Heart left ventricle (tissue), 16 donors: ENCODE data around the gene PLCB1. TPM values are rescaled to one million over a fixed set of nuclear protein-coding genes. Genes with fewer than 3 reads are reported as not detected.

ENCODE experiments used
- ATAC-seq, 4 donors: fragments of 200-7000 bp; cut with Tn5 transposase; one replicate each; pipeline ENCODE4 v1.9.1; 2020 to 2022; ENCODE audit warnings: moderate library complexity in 4 of 4, mild to moderate bottlenecking in 3 of 4, moderate number of reproducible peaks in 1 of 4
- DNase-seq, 5 donors: peaks; one replicate each; pipeline ENCODE4 v3.0.0-alpha.2; 2020
- H3K27ac ChIP-seq, 12 donors: fragments of 200-600 bp; sonication (generic) in 4 of 12; one replicate each; pipeline versions ENCODE4 v1.5.0 to v1.8.0; 2016 to 2022; ENCODE audit warnings: mild to moderate bottlenecking in 2 of 12
- H3K27me3 ChIP-seq, 9 donors: fragments of 200-600 bp; sonication (generic) in 2 of 9; one replicate each; pipeline versions ENCODE4 v1.5.1 to v1.8.0; 2016 to 2022; ENCODE audit warnings: mild to moderate bottlenecking in 3 of 9
- H3K36me3 ChIP-seq, 9 donors: fragments of 200-600 bp; sonication (generic) in 2 of 9; one replicate each; pipeline versions ENCODE4 v1.5.0 to v1.8.0; 2018 to 2022; ENCODE audit warnings: mild to moderate bottlenecking in 2 of 9
- H3K4me1 ChIP-seq, 12 donors: fragments of 200-600 bp; sonication (generic) in 4 of 12; one replicate each; pipeline versions ENCODE4 v1.5.0 to v1.8.0; 2016 to 2022; ENCODE audit warnings: mild to moderate bottlenecking in 3 of 12
- H3K4me3 ChIP-seq, 12 donors: fragments of 200-600 bp; sonication (generic) in 4 of 12; one replicate each; pipeline versions ENCODE4 v1.5.0 to v1.8.0; 2017 to 2022; ENCODE audit warnings: mild to moderate bottlenecking in 9 of 12, moderate library complexity in 4 of 12
- H3K9me3 ChIP-seq, 12 donors: fragments of 200-600 bp; sonication (generic) in 4 of 12; one replicate each; pipeline versions ENCODE4 v1.5.0 to v1.8.0; 2016 to 2022; ENCODE audit warnings: mild to moderate bottlenecking in 1 of 12
- CTCF ChIP-seq, 12 donors: fragments of 200-600 bp; sonication (generic) in 4 of 12; IDR thresholded peaks; one replicate each; pipeline versions ENCODE4 v1.5.0 to v1.8.0; 2018 to 2022; ENCODE audit warnings: antibody characterized with exemption in 12 of 12, mild to moderate bottlenecking in 5 of 12
- POLR2A ChIP-seq, 2 donors: fragments of 450-650 bp; IDR thresholded peaks; one replicate each; pipeline ENCODE4 v1.6.1; 2017; ENCODE audit warnings: antibody characterized with exemption in 2 of 2, mild to moderate bottlenecking in 2 of 2, moderate library complexity in 2 of 2
- WGBS, 4 donors: extraction: QIAGEN DNeasy Blood & Tissue Kit in 2 of 4; methylation state at CpG; one replicate each; pipeline versions ENCODE4 v1.1.5 to v1.1.7; 2013 to 2018; 5-methylcytosine and 5-hydroxymethylcytosine counted together
- intact Hi-C, 10 donors: fragments of 100-400 bp; cut with DNase I; formaldehyde crosslinking; loops; one replicate each; pipeline versions ENCODE4 v1.11.1 to v1.14.2; 2022
- polyA plus RNA-seq, 2 donors: library from polyadenylated mRNA; stranded (reverse); fragments of 200-250 nt; gene quantifications; one replicate each; pipeline ENCODE4 v1.2.3, GENCODE V29; 2013
- total RNA-seq, 9 donors: library from RNA; depleted of rRNA in 2 of 9; stranded (reverse); fragments of >200 nt in 2 of 9; fragmentation: NEBNext Ultra II Directional in 3 of 9; extraction: Animal tissue kit (Norgen Biotek cat#: 25700) in 3 of 9; gene quantifications; one replicate each; pipeline versions ENCODE4 v1.1.0 to v1.2.4, GENCODE V29; 2016 to 2023
- donor health status: ischemic (EF 13 %, LVEDD 7.1; RV severe dilation, severe dysfunction).
- donor health status: healthy with polysubstance abuse.
- donor health status: DM: no; HTN: yes; CAD: no.
- donor health status: DM: no; HTN: no; CAD: no.
- donor health status: ischemic (EF 25% LVEDD 6.9; RV normal size, moderate dysfunction).
- donor health status: ischemic (EF 25% LVEDD 5.7; RV mildly dilated, moderate dysfunction).
- donor health status: healthy.
- donor health status: DM: yes; HTN: yes; CAD: no.
- donor health status: ischemic (EF 35%, LVEDD 5.7; RV mildly dilated, moderate dysfunction).
- donor health status: nonischemic (EF 11% LVEDD 7.7; RV severe dilation, severe dysfunction).
- donor health status: DM: yes; HTN: yes; CAD: no.
- donor health status: PGD.
- donor health status: ischemic (EF 29% LVEDD 5.4; RV normal size, mild dysfunction).
- donor health status: nonischemic (EF 23%, LVEDD 6.1; RV moderate dilation, normal function).

The PLCB1 gene
- total and polyA plus RNA-seq, 11 donors, result 2.5 to 12.1 (median 7.4) TPM

GRCh38 chr20:8661229-8661952 is 529.3 kb downstream of the PLCB1 start:
- 71 to 85% (median 76%) methylated on average over 8 of the region's 8 CpGs for WGBS, 4 donors
- DNase-seq (no peak), ATAC-seq (no peak)
- no peak overlapping the region for H3K4me3 ChIP-seq
- H3K9me3 ChIP-seq, result no peaks in the 10 kb centered on the region
- TF ChIP-seq CTCF (IDR thresholded peaks at IDR 0.05) (no peak), POLR2A (IDR thresholded peaks at IDR 0.05) (no peak)
- H3K36me3 ChIP-seq, result no peaks in the 10 kb centered on the region
- H3K27ac ChIP-seq, result no peak overlapping the region
- H3K4me1 ChIP-seq, result peaks cover 2 to 28% (median 14%) of the 10 kb centered on the region in 12 donors
- no peaks in the 10 kb centered on the region for H3K27me3 ChIP-seq
- intact Hi-C loops, result loop anchor here in 4 of 10 donors (10.0 kb wide), 2 partner anchors 117 to 527 kb away; partner anchors contain the start of gene PLCB1 (in 3 of the 4)

GRCh38 chr20:8662433-8662954 is 530.4 kb downstream of the PLCB1 start:
- no peaks in the 10 kb centered on the region for H3K9me3 ChIP-seq
- WGBS, 4 donors, result 86 to 93% (median 89%) methylated on average over 5 of the region's 5 CpGs
- no peaks in the 10 kb centered on the region for H3K36me3 ChIP-seq
- H3K27ac ChIP-seq, result no peak overlapping the region
- TF ChIP-seq POLR2A (IDR thresholded peaks at IDR 0.05), result no peak
- TF ChIP-seq CTCF (IDR thresholded peaks at IDR 0.05), result no peak
- no peak overlapping the region for H3K4me3 ChIP-seq
- peaks cover 2 to 25% (median 14%) of the 10 kb centered on the region in 12 donors for H3K4me1 ChIP-seq
- ATAC-seq, result no peak
- no peak for DNase-seq
- intact Hi-C loops, result loop anchor here in 4 of 10 donors (10.0 kb wide), 2 partner anchors 118 to 528 kb away; partner anchors contain the start of gene PLCB1 (in 3 of the 4)
- no peaks in the 10 kb centered on the region for H3K27me3 ChIP-seq

GRCh38 chr20:8663424-8663823 is 531.4 kb downstream of the PLCB1 start:
- no peak overlapping the region for H3K4me3 ChIP-seq
- no peak for TF ChIP-seq CTCF (IDR thresholded peaks at IDR 0.05)
- TF ChIP-seq POLR2A (IDR thresholded peaks at IDR 0.05), result no peak
- intact Hi-C loops, result loop anchor here in 4 of 10 donors (10.0 kb wide), 2 partner anchors 119 to 529 kb away; partner anchors contain the start of gene PLCB1 (in 3 of the 4)
- no peaks in the 10 kb centered on the region for H3K36me3 ChIP-seq
- WGBS, 4 donors, result 83 to 93% (median 88%) methylated on average over 1 of the region's 1 CpG
- H3K9me3 ChIP-seq, result no peaks in the 10 kb centered on the region
- no peak overlapping the region for H3K27ac ChIP-seq
- H3K27me3 ChIP-seq, result no peaks in the 10 kb centered on the region
- no peak for ATAC-seq
- peaks cover 2 to 33% (median 21%) of the 10 kb centered on the region in 12 donors for H3K4me1 ChIP-seq
- no peak for DNase-seq

GRCh38 chr20:8664778-8665177 is 532.7 kb downstream of the PLCB1 start:
- peak in 1 of 5 donors; percentile 15 for DNase-seq
- Histone ChIP-seq H3K36me3 (no peaks in the 10 kb centered on the region), H3K9me3 (no peaks in the 10 kb centered on the region), H3K27me3 (no peaks in the 10 kb centered on the region), H3K27ac (peak overlapping the region in 1 of 12 donors; percentile 19), H3K4me3 (no peak overlapping the region), H3K4me1 (peaks cover 2 to 34% (median 21%) of the 10 kb centered on the region in 12 donors)
- intact Hi-C loops, result loop anchor here in 5 of 10 donors (5.0 to 10.0 kb wide), 3 partner anchors 120 to 532 kb away; partner anchors contain the start of gene PLCB1 (in 4 of the 5)
- peak in 3 of 4 donors; percentile 69 to 80 (median 80) for ATAC-seq
- 33 to 48% (median 41%) methylated on average over 4 of the region's 4 CpGs for WGBS, 4 donors
- no peak for TF ChIP-seq POLR2A (IDR thresholded peaks at IDR 0.05)
- peak in 11 of 12 donors; percentile 6 to 55 (median 29) for TF ChIP-seq CTCF (IDR thresholded peaks at IDR 0.05)
